Fibroblast of villous mesenchyme (primary cell): ENCODE results near the gene ANKK1. TPM values are rescaled to one million over a fixed set of nuclear protein-coding genes. Genes with fewer than 3 reads are reported as not detected.

ENCODE experiments used
- DNase-seq: peaks from one replicate; pipeline ENCODE4 v3.0.0-alpha.2; 2010; ENCODE audit warnings: low read depth
- H3K4me3 ChIP-seq: 2 replicates; pipeline ENCODE4 v1.5.1; 2011; ENCODE audit warnings: low read depth, mild to moderate bottlenecking, low read length
- total RNA-seq: library from RNA; depleted of rRNA; stranded (reverse); fragments of >200 nt; gene quantifications from 2 replicates; pipeline ENCODE4 v1.2.3, GENCODE V29; 2012
- TF ChIP-seq, protein P1 (sequence below): IDR thresholded peaks from 2 replicates; pipeline ENCODE4 v1.5.1; 2012; ENCODE audit warnings: low read depth, mild to moderate bottlenecking, low read length; ENCODE audit not compliant: insufficient read depth

Gene ANKK1
- total RNA-seq, 1 donor = under 0.01 TPM

- no peak overlapping the region for H3K4me3 ChIP-seq
- TF ChIP-seq, protein P1, sequence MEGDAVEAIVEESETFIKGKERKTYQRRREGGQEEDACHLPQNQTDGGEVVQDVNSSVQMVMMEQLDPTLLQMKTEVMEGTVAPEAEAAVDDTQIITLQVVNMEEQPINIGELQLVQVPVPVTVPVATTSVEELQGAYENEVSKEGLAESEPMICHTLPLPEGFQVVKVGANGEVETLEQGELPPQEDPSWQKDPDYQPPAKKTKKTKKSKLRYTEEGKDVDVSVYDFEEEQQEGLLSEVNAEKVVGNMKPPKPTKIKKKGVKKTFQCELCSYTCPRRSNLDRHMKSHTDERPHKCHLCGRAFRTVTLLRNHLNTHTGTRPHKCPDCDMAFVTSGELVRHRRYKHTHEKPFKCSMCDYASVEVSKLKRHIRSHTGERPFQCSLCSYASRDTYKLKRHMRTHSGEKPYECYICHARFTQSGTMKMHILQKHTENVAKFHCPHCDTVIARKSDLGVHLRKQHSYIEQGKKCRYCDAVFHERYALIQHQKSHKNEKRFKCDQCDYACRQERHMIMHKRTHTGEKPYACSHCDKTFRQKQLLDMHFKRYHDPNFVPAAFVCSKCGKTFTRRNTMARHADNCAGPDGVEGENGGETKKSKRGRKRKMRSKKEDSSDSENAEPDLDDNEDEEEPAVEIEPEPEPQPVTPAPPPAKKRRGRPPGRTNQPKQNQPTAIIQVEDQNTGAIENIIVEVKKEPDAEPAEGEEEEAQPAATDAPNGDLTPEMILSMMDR = no peak
- no peak for DNase-seq
These were observed 21.7 kb upstream of the ANKK1 start for GRCh38 chr11:113365895-113366294.

DNA sequence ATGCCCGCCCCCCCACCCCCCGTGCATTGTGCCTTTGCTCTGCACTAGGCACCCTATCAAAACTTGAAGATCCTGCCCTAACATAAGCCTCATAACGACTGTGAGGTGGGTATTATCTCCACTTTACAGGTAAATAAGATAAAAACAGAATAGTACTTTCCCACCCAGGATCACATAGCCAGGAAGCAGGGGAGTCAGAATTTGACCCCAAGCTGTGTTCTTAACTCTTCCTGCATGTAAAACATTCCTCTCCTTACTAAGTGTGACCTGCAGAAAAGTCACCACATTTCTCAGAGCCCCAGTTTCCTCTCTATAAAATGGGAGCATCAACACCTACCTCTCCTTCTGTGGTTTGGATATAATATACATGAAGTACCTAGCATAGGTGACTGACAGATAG lies 18.2 kb upstream of the ANKK1 start:
- TF ChIP-seq, protein P1 = no peak
- H3K4me3 ChIP-seq = no peak overlapping the region
- DNase-seq = no peak

DNA sequence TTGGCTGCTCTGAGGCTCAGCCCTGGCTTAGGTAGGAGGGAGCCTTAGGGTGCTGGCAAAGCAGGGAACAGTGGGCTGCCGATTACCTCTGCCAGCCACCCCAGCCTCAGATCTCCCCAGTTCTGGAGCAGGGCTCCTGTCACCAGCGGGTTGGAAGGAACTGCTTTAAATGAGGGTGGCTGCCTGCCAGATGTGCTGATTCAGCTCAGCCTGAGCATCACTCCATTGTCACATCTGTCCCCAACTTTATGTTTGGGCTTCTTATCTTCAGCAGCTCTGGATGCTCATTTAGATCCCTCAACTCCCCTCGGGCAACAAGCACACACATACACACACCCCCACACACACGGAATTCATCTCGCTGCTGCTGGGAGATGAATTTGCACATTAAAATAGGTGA lies 16.9 kb upstream of the ANKK1 start:
- TF ChIP-seq, protein P1 = no peak
- no peak for DNase-seq
- no peak overlapping the region for H3K4me3 ChIP-seq

- DNase-seq = no peak
- H3K4me3 ChIP-seq = no peak overlapping the region
- TF ChIP-seq, protein P1 = peak; percentile 23
These were observed 15.3 kb upstream of the ANKK1 start for GRCh38 chr11:113372309-113372708.

- peak; percentile 23 for DNase-seq
- no peak overlapping the region for H3K4me3 ChIP-seq
- TF ChIP-seq, protein P1 = no peak
These were observed 14.3 kb upstream of the ANKK1 start for GRCh38 chr11:113373306-113373705.

DNA sequence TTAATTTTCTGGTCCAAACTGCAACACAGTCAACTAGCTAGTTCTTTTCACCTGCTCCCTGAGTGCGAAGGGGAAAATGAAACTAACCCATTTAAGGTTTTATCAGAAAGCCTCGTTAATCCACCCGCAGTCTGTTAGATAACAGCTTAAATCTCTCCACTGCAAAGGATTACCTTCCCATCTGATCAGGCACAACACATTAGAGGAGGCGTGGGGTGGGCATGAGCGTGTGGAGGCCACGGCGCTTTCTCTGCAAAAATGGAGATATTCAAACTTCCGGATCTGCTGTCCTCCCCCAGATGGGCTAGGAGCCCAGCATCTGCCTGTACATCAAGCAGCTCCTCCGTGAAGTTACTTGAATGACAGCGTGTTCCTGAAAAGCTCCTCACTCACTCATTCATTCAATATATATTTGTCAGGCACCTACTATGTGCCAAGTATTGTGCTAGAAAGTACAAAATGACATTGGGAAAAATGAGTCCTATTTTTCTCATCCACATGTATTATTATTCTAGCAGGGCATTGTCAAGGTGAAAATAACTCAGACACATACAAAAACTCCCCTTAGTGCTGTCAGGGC lies 13.5 kb upstream of the ANKK1 start:
- TF ChIP-seq, protein P1 = no peak
- peak overlapping the region; percentile 31 for H3K4me3 ChIP-seq
- DNase-seq = peak; percentile 69

- DNase-seq = no peak
- TF ChIP-seq, protein P1 = no peak
- H3K4me3 ChIP-seq = no peak overlapping the region
These were observed 12.2 kb upstream of the ANKK1 start for GRCh38 chr11:113375402-113375801.
